OCI-LY7 (cell line): Measurements from ENCODE around the gene CCDC3. TPM values are rescaled to one million over a fixed set of nuclear protein-coding genes. Genes with fewer than 3 reads are reported as not detected.

Experiments
- BruUV-seq: library from RNA; stranded (reverse); fragments of 400-500 nt; replicated peaks from 2 replicates; lab custom pipeline; 2021; lab: Mats Ljungman, UMichigan
- CTCF ChIA-PET: fragments of 300-600 bp; sonication (Branson Sonifier 250); formaldehyde crosslinking; loops from one replicate; lab custom pipeline; 2022; ENCODE audit warnings: antibody characterized with exemption; ENCODE audit not compliant: unreplicated experiment; lab: Charles Lee
- POLR2A ChIA-PET: fragments of 300-600 bp; sonication (Branson Sonifier 250); formaldehyde crosslinking; loops from one replicate; lab custom pipeline; 2022; ENCODE audit warnings: antibody characterized with exemption; lab: Charles Lee
- DNase-seq: peaks from one replicate; pipeline ENCODE4 v3.0.0-alpha.2; 2015; ENCODE audit warnings: low spot score
- H2AFZ ChIP-seq: fragments of 200-600 bp; sonication (generic), shearing (Covaris generic); 2 replicates; pipeline ENCODE4 v1.6.1; 2014; ENCODE audit warnings: mild to moderate bottlenecking, antibody characterized with exemption, low read length, moderate library complexity
- H3K27ac ChIP-seq: fragments of 200-600 bp; sonication (generic); 2 replicates; pipeline ENCODE4 v1.5.1; 2014; ENCODE audit warnings: mixed run types, low read depth, mild to moderate bottlenecking, moderate library complexity, low read length, inconsistent platforms; ENCODE audit not compliant: poor library complexity, severe bottlenecking
- H3K36me3 ChIP-seq: fragments of 200-600 bp; sonication (generic); 2 replicates; pipeline ENCODE4 v1.6.1; 2014; ENCODE audit warnings: mild to moderate bottlenecking, antibody characterized with exemption, low read length, moderate library complexity, mixed read lengths; ENCODE audit not compliant: insufficient read depth
- H3K4me1 ChIP-seq: fragments of 200-600 bp; sonication (generic); 2 replicates; pipeline ENCODE4 v1.5.1; 2014; ENCODE audit warnings: mild to moderate bottlenecking, low read length; ENCODE audit not compliant: insufficient read depth, poor library complexity, severe bottlenecking
- H3K4me2 ChIP-seq: fragments of 200-600 bp; sonication (generic); 2 replicates; pipeline ENCODE4 v1.6.1; 2014; ENCODE audit warnings: mild to moderate bottlenecking, low read length
- H3K4me3 ChIP-seq: fragments of 200-600 bp; sonication (generic); 2 replicates; pipeline ENCODE4 v1.5.1; 2014; ENCODE audit warnings: mild to moderate bottlenecking, low read depth, low read length; ENCODE audit not compliant: poor library complexity, severe bottlenecking
- H3K79me2 ChIP-seq: fragments of 200-600 bp; sonication (generic); 2 replicates; pipeline ENCODE4 v1.6.1; 2016; ENCODE audit warnings: low read depth, mild to moderate bottlenecking, low read length, moderate library complexity, mixed read lengths; ENCODE audit not compliant: insufficient read depth
- H3K9me2 ChIP-seq: fragments of 200-600 bp; sonication (generic); 2 replicates; pipeline ENCODE4 v1.6.1; 2016; ENCODE audit warnings: mild to moderate bottlenecking, low read length, mixed read lengths; ENCODE audit not compliant: insufficient read depth
- H3K9me3 ChIP-seq: fragments of 200-600 bp; sonication (generic); 2 replicates; pipeline ENCODE4 v1.6.1; 2014; ENCODE audit warnings: mild to moderate bottlenecking, mixed run types, low read length, mixed read lengths
- H4K20me1 ChIP-seq: fragments of 200-600 bp; sonication (generic); 2 replicates; pipeline ENCODE4 v1.6.1; 2014; ENCODE audit warnings: mild to moderate bottlenecking, antibody characterized with exemption, low read length, moderate library complexity, mixed read lengths; ENCODE audit not compliant: insufficient read depth
- EZH2phosphoT487 ChIP-seq: fragments of 200-600 bp; sonication (generic); IDR thresholded peaks from 2 replicates; pipeline ENCODE4 v1.6.1; 2018; ENCODE audit warnings: low read depth, borderline replicate concordance, mild to moderate bottlenecking, mixed run types, antibody characterized with exemption, low read length, moderate library complexity, mixed read lengths
- intact Hi-C: fragments of 100-400 bp; cut with micrococcal nuclease; formaldehyde crosslinking; loops from one replicate; pipeline ENCODE4 v1.10.0; 2022; ENCODE audit not compliant: unreplicated experiment
- total RNA-seq, 2 experiments: library from RNA; depleted of rRNA in 1 of 2; stranded (reverse); fragments of >200 nt in 1 of 2; shearing (Covaris generic) in 1 of 2; gene quantifications; 2 replicates each; pipeline ENCODE4 v1.2.3, GENCODE V29; 2014 to 2022
- TF ChIP-seq, protein P1 (sequence below): fragments of 200-600 bp; sonication (generic); conservative IDR thresholded peaks from 2 replicates; pipeline ENCODE4 v1.5.1; 2014; ENCODE audit warnings: mild to moderate bottlenecking, antibody characterized with exemption, low read length, moderate library complexity, mixed read lengths

CCDC3 gene
- total RNA-seq, 2 experiments from 2014 or later, result not detected

DNA sequence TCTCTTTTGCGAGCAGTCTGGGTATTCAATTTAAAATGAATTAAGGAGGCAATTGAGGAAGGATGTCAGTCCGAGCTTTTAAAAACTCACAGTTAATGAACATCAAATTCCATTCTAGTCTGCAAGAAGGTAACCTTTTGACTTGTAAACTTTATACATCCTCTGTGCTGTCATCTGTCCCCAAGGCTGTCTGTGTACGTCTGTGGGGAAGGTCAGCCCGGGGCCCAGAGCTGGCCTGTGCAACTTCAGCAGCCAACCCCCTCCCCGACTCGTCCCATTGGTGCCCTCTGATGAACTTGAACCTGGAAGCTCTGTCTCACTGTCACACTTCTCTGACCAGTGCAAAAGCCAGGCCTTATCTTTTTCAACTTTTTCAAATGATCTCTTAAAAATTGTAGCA is 80.3 kb downstream of the CCDC3 start:
- Histone ChIP-seq H3K36me3 (no peaks in the 10 kb centered on the region), H3K9me3 (no peaks in the 10 kb centered on the region), H2AFZ (no peak overlapping the region), H3K4me3 (no peak overlapping the region), H3K4me1 (no peaks in the 10 kb centered on the region), H3K4me2 (no peak overlapping the region), H3K27ac (no peak overlapping the region), H4K20me1 (no peaks in the 10 kb centered on the region), H3K9me2 (no peaks in the 10 kb centered on the region), H3K79me2 (no peaks in the 10 kb centered on the region)
- BruUV-seq, result no TSS peak
- TF ChIP-seq, protein P1, sequence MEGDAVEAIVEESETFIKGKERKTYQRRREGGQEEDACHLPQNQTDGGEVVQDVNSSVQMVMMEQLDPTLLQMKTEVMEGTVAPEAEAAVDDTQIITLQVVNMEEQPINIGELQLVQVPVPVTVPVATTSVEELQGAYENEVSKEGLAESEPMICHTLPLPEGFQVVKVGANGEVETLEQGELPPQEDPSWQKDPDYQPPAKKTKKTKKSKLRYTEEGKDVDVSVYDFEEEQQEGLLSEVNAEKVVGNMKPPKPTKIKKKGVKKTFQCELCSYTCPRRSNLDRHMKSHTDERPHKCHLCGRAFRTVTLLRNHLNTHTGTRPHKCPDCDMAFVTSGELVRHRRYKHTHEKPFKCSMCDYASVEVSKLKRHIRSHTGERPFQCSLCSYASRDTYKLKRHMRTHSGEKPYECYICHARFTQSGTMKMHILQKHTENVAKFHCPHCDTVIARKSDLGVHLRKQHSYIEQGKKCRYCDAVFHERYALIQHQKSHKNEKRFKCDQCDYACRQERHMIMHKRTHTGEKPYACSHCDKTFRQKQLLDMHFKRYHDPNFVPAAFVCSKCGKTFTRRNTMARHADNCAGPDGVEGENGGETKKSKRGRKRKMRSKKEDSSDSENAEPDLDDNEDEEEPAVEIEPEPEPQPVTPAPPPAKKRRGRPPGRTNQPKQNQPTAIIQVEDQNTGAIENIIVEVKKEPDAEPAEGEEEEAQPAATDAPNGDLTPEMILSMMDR, result no peak
- no peak for TF ChIP-seq EZH2phosphoT487
- intact Hi-C loops, result no loop called here
- ChIA-PET CTCF (no interaction called here), POLR2A (no interaction called here)
- DNase-seq, result no peak

DNA sequence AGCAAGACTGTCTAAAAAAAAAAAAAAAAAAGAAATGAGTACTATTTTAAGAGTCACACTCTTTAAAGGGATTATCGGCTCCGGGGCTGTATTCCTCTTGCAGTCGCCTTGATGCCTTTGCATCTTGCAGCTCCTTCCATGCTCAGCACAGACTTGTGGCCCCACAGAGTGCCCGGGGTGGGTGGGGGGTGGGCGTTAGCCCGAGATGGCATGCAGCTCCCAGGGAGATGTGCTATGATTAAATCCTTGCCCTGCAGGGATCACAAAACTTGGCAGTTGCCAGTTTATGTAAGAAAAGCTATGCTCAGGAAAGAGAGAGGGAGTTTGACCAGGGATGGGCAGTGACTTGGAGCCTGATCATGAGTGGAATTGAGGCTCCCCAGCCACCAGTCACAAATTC is 81.9 kb downstream of the CCDC3 start:
- Histone ChIP-seq H3K4me2 (no peak overlapping the region), H2AFZ (no peak overlapping the region), H3K36me3 (no peaks in the 10 kb centered on the region), H3K27ac (no peak overlapping the region), H3K4me3 (no peak overlapping the region), H3K9me2 (no peaks in the 10 kb centered on the region), H3K79me2 (no peaks in the 10 kb centered on the region), H3K4me1 (no peaks in the 10 kb centered on the region), H3K9me3 (no peaks in the 10 kb centered on the region), H4K20me1 (no peaks in the 10 kb centered on the region)
- no peak for DNase-seq
- no TSS peak for BruUV-seq
- TF ChIP-seq EZH2phosphoT487, result no peak
- TF ChIP-seq, protein P1, result no peak
- intact Hi-C loops, result no loop called here
- POLR2A ChIA-PET, result no interaction called here
- CTCF ChIA-PET, result no interaction called here

DNA sequence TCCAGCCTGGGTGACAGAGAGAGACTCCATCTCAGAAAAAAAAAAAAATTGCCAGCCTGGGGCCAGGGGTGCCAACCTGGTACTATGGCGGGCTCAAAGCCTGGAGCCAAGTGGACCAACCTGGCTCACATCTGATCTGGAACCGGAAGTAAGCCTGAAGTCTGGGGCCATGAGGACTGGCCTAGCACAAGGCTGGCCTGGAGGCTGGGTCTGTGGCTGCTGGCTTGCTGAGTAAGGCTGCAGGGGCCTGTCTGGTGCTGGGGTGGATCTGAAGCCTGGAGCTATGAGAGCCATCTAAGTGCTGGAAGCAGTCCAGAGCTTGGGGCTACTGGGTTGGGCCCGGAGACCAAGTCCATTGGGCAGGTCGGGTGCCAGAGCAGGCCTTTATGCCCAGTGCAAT is 84.9 kb downstream of the CCDC3 start:
- TF ChIP-seq EZH2phosphoT487, result no peak
- TF ChIP-seq, protein P1, result no peak
- Histone ChIP-seq H3K27ac (no peak overlapping the region), H3K9me3 (0 out of 2 replicates have a peak, but pooled peaks cover 6% of the 10 kb centered on the region), H2AFZ (no peak overlapping the region), H3K4me3 (no peak overlapping the region), H3K9me2 (no peaks in the 10 kb centered on the region), H4K20me1 (no peaks in the 10 kb centered on the region), H3K36me3 (no peaks in the 10 kb centered on the region), H3K4me1 (no peaks in the 10 kb centered on the region), H3K79me2 (no peaks in the 10 kb centered on the region), H3K4me2 (no peak overlapping the region)
- intact Hi-C loops, result no loop called here
- ChIA-PET POLR2A (no interaction called here), CTCF (no interaction called here)
- DNase-seq, result no peak
- no TSS peak for BruUV-seq
